Ascending aorta (tissue), 2 donors: Measurements from ENCODE around the gene SIGLEC8. TPM values are rescaled to one million over a fixed set of nuclear protein-coding genes. Genes with fewer than 3 reads are reported as not detected.
A peak's percentile ranks its signal among the peaks of the same experiment; 100 is the strongest.

Experiments
- DNase-seq, 2 donors: peaks; one replicate each; pipeline ENCODE4 v3.0.0-alpha.2; 2019; ENCODE audit warnings: low spot score in 2 of 2
- H3K27ac ChIP-seq, 2 donors: fragments of 200-600 bp; sonication (generic); one replicate each; pipeline ENCODE4 v1.5.1; 2016 to 2017; ENCODE audit warnings: mild to moderate bottlenecking in 1 of 2
- H3K27me3 ChIP-seq: fragments of 200-600 bp; sonication (generic); one replicate; pipeline ENCODE4 v1.5.1; 2017
- H3K36me3 ChIP-seq, 2 donors: fragments of 200-600 bp; sonication (generic); one replicate each; pipeline ENCODE4 v1.5.1; 2016
- H3K4me1 ChIP-seq, 2 donors: fragments of 200-600 bp; sonication (generic); one replicate each; pipeline ENCODE4 v1.5.1; 2016 to 2017; ENCODE audit warnings: mild to moderate bottlenecking in 1 of 2
- H3K4me3 ChIP-seq, 2 donors: fragments of 200-600 bp; sonication (generic); one replicate each; pipeline ENCODE4 v1.5.1; 2016 to 2017; ENCODE audit warnings: mild to moderate bottlenecking in 1 of 2
- H3K9me3 ChIP-seq, 2 donors: fragments of 200-600 bp; sonication (generic); one replicate each; pipeline ENCODE4 v1.5.1; 2016
- intact Hi-C: fragments of 100-400 bp; cut with DNase I; formaldehyde crosslinking; loops from one replicate; pipeline ENCODE4 v1.15.1; 2023
- total RNA-seq: library from RNA; depleted of rRNA; stranded (reverse); fragments of >200 nt; gene quantifications from one replicate; pipeline ENCODE4 v1.1.0, GENCODE V29; 2016
- TF ChIP-seq, protein P1 (sequence below), 3 experiments: fragments of 200-600 bp in 2 of 3; fragments of 450-650 bp in 1 of 3; sonication (generic) in 2 of 3; IDR thresholded peaks; one replicate each; pipeline ENCODE4 v1.5.1; 2016 to 2019; ENCODE audit warnings: antibody characterized with exemption in 3 of 3, mild to moderate bottlenecking in 1 of 3, moderate library complexity in 1 of 3

Gene SIGLEC8
- total RNA-seq: not detected

DNA sequence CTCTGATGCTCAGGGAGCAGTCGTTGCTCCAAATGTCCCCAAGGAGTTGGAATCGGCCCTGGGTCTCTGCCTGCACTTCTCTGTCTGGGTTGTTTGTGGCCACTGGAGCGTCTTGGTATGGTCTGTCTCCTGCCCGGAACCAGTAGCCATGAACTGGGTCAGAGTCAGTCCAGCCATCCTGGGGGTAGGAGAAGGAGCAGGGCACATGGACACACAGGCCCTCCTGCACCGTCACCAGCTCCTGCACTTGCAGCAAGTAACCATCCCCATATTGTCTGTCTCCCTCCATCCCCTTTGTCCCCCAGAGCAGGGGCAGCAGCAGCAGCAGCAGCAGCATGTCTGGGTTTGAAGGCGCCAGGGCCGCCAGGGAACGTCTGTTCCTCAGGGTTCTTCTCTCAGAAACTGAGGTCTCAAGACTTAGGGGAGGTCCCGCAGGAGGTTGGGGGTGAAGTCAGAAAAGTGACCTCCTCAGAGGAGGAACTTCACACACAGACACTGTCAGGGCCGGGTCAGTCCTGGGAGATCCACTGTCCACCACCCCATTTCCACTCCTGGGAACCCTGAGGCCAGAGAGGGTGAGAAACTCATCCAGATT, at the start of gene SIGLEC8:
SIGLEC8 (minus strand) TSS at position 404 of the 595 bp plus-strand sequence; CDS start at position 337, 67 bp downstream.
- Histone ChIP-seq H3K9me3 (no peaks in the 10 kb centered on the region), H3K27me3 (no peaks in the 10 kb centered on the region), H3K4me1 (no peaks in the 10 kb centered on the region), H3K36me3 (no peaks in the 10 kb centered on the region), H3K27ac (no peak within 1 kb of the TSS), H3K4me3 (no peak within 1 kb of the TSS)
- DNase-seq: peak in 1 of 2 donors; percentile 44
- TF ChIP-seq, protein P1, sequence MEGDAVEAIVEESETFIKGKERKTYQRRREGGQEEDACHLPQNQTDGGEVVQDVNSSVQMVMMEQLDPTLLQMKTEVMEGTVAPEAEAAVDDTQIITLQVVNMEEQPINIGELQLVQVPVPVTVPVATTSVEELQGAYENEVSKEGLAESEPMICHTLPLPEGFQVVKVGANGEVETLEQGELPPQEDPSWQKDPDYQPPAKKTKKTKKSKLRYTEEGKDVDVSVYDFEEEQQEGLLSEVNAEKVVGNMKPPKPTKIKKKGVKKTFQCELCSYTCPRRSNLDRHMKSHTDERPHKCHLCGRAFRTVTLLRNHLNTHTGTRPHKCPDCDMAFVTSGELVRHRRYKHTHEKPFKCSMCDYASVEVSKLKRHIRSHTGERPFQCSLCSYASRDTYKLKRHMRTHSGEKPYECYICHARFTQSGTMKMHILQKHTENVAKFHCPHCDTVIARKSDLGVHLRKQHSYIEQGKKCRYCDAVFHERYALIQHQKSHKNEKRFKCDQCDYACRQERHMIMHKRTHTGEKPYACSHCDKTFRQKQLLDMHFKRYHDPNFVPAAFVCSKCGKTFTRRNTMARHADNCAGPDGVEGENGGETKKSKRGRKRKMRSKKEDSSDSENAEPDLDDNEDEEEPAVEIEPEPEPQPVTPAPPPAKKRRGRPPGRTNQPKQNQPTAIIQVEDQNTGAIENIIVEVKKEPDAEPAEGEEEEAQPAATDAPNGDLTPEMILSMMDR (IDR thresholded peaks at IDR 0.05): no peak
- intact Hi-C loops: no loop called here

DNA sequence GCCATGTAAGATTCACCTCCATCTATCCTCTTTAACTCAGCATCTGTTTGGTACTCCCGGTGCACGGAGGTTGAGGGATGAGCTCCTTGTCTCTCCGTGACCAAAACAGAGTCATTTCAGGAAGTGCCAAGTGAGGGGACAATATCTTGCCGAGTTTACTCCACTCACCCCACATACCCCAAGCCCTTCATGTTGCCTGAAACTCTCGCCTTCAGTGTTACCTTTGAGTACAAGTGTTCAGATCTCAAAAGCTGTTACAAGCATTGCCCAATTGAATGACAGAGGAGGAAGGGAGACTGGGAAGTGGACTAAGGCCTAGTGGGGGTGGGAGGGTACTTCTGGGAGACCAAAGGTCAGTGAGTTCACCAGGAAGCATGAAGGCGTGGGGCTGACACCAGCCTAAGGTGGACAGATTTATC, 49.4 kb upstream of the SIGLEC8 start:
- no peak for DNase-seq
- no peaks in the 10 kb centered on the region for H3K4me1 ChIP-seq
- H3K9me3 ChIP-seq: no peaks in the 10 kb centered on the region
- H3K36me3 ChIP-seq: no peaks in the 10 kb centered on the region
- H3K27ac ChIP-seq: no peak overlapping the region
- no peak overlapping the region for H3K4me3 ChIP-seq
- H3K27me3 ChIP-seq: no peaks in the 10 kb centered on the region
- intact Hi-C loops: no loop called here
- TF ChIP-seq, protein P1 (IDR thresholded peaks at IDR 0.05): no peak

DNA sequence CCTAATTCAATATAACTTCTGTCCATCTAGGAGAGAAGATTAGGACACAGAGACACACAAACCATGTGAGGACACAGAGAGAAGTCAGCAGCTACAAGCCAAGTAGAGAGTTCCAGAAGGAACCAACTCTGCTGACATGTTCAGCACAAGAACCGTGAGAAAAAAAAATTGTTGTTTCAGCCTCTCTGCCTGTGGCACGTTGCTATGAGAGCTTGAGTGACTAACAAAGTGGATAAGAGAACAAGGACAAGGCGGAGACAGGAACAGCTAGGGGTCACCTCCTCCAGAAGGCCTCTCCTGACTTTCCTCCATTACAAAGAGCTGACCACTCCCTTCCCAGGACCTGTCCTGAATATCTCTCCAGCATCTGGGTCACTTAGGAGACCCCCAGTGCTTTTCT, 48.9 kb upstream of the SIGLEC8 start:
- Histone ChIP-seq H3K9me3 (no peaks in the 10 kb centered on the region), H3K27me3 (no peaks in the 10 kb centered on the region), H3K27ac (no peak overlapping the region), H3K4me1 (no peaks in the 10 kb centered on the region), H3K4me3 (no peak overlapping the region), H3K36me3 (no peaks in the 10 kb centered on the region)
- TF ChIP-seq, protein P1 (IDR thresholded peaks at IDR 0.05): no peak
- DNase-seq: no peak
- intact Hi-C loops: no loop called here

DNA sequence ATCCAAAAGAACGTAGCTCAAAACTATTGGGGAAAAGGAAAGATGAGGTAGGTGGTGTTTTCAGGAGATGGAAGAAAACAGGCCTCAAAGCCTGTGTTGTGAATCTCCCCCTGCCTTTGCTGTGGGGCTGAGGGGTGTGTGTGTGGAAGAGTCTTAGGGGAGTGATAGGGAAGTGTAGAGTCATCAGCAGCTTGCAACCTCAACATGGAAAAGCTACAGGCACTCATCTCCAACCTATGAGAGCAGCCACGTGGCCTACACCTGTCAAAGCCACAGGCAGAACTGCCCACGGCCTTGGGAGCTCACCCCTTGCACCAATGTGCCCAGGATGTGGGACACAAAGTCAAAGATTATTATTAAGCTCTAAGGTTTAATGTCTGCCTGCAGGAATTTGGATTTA, 47.6 kb upstream of the SIGLEC8 start:
- no peaks in the 10 kb centered on the region for H3K4me1 ChIP-seq
- TF ChIP-seq, protein P1 (IDR thresholded peaks at IDR 0.05): no peak
- H3K27me3 ChIP-seq: no peaks in the 10 kb centered on the region
- no peak for DNase-seq
- no peak overlapping the region for H3K4me3 ChIP-seq
- intact Hi-C loops: no loop called here
- no peaks in the 10 kb centered on the region for H3K36me3 ChIP-seq
- no peaks in the 10 kb centered on the region for H3K9me3 ChIP-seq
- H3K27ac ChIP-seq: no peak overlapping the region

DNA sequence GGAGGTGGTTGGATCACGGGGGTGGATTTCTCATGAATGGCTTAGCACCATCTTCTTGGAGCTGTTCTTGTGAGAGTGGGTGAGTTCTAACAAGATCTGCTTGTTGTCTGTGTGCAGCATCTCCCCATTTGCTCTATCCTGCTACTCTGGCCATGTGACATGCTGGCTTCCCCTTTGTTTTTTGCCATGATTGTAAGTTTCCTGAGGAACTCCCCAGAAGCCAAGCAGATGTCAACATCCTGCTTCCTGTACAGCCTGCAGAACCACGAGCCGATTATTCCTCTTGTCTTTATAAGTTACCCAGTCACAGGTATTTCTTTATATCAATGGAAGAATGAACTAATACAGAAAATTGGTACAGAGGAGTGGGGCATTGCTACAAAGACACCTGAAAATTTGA, 45.6 kb upstream of the SIGLEC8 start:
- Histone ChIP-seq H3K36me3 (no peaks in the 10 kb centered on the region), H3K27ac (no peak overlapping the region), H3K9me3 (no peaks in the 10 kb centered on the region), H3K4me3 (no peak overlapping the region), H3K27me3 (no peaks in the 10 kb centered on the region), H3K4me1 (no peaks in the 10 kb centered on the region)
- TF ChIP-seq, protein P1 (IDR thresholded peaks at IDR 0.05): no peak
- intact Hi-C loops: no loop called here
- no peak for DNase-seq
